Vagina (tissue), 2 donors: ENCODE data around the gene ITIH5. TPM values are rescaled to one million over a fixed set of nuclear protein-coding genes. Genes with fewer than 3 reads are reported as not detected.

Experiments
- DNase-seq, 2 donors: peaks; one replicate each; pipeline ENCODE4 v3.0.0-alpha.2; 2017; ENCODE audit errors: extremely low spot score in 2 of 2
- H3K27ac ChIP-seq: fragments of 200-600 bp; sonication (generic); one replicate; pipeline ENCODE4 v1.5.1; 2019
- H3K27me3 ChIP-seq: fragments of 200-600 bp; sonication (generic); one replicate; pipeline ENCODE4 v1.5.1; 2019
- H3K36me3 ChIP-seq, 2 donors: fragments of 200-600 bp; sonication (generic); one replicate each; pipeline ENCODE4 v1.5.1; 2017 to 2019
- H3K4me1 ChIP-seq: fragments of 200-600 bp; sonication (generic); one replicate; pipeline ENCODE4 v1.5.1; 2019
- H3K4me3 ChIP-seq, 2 donors: fragments of 200-600 bp; sonication (generic); 1 replicate in 1 of 2; 2 replicates in 1 of 2; pipeline ENCODE4 v1.5.1; 2016 to 2019
- H3K9me3 ChIP-seq: fragments of 200-600 bp; sonication (generic); one replicate; pipeline ENCODE4 v1.5.1; 2019
- POLR2A ChIP-seq, 2 donors: fragments of 450-650 bp; IDR thresholded peaks; one replicate each; pipeline ENCODE4 v1.6.1; 2017; ENCODE audit warnings: antibody characterized with exemption in 2 of 2, mild to moderate bottlenecking in 2 of 2, moderate library complexity in 2 of 2
- POLR2AphosphoS5 ChIP-seq, 2 donors: sonication (generic); formaldehyde crosslinking; IDR thresholded peaks; one replicate each; pipeline ENCODE4 v1.9.0; 2017; ENCODE audit warnings: antibody characterized with exemption in 2 of 2, mild to moderate bottlenecking in 2 of 2, low read depth in 1 of 2; ENCODE audit not compliant: insufficient read depth in 1 of 2
- intact Hi-C: fragments of 100-400 bp; cut with DNase I; formaldehyde crosslinking; loops from one replicate; pipeline ENCODE4 v1.15.1; 2023
- total RNA-seq: library from RNA; depleted of rRNA; stranded (reverse); fragments of >200 nt; gene quantifications from one replicate; pipeline ENCODE4 v1.2.3, GENCODE V29; 2016
- TF ChIP-seq, protein P1 (sequence below), 3 experiments: fragments of 450-650 bp in 2 of 3; fragments of 200-600 bp in 1 of 3; sonication (generic) in 1 of 3; IDR thresholded peaks; one replicate each; pipeline ENCODE4 v1.5.1; 2017 to 2019; ENCODE audit warnings: antibody characterized with exemption in 3 of 3, mild to moderate bottlenecking in 2 of 3, moderate library complexity in 2 of 3

The ITIH5 gene
- total RNA-seq, 1 donor from 2014 or later = 20.4 TPM

GRCh38 chr10:7533657-7534479 is 132.9 kb downstream of the ITIH5 start:
- Histone ChIP-seq H3K27ac (no peak overlapping the region), H3K4me1 (no peaks in the 10 kb centered on the region), H3K4me3 (no peak overlapping the region), H3K27me3 (no peaks in the 10 kb centered on the region), H3K9me3 (no peaks in the 10 kb centered on the region), H3K36me3 (no peaks in the 10 kb centered on the region)
- TF ChIP-seq POLR2AphosphoS5 (IDR thresholded peaks at IDR 0.05; ENCODE audit: insufficient read depth in 1 of 2, low read depth in 1 of 2) = no peak
- TF ChIP-seq, protein P1, sequence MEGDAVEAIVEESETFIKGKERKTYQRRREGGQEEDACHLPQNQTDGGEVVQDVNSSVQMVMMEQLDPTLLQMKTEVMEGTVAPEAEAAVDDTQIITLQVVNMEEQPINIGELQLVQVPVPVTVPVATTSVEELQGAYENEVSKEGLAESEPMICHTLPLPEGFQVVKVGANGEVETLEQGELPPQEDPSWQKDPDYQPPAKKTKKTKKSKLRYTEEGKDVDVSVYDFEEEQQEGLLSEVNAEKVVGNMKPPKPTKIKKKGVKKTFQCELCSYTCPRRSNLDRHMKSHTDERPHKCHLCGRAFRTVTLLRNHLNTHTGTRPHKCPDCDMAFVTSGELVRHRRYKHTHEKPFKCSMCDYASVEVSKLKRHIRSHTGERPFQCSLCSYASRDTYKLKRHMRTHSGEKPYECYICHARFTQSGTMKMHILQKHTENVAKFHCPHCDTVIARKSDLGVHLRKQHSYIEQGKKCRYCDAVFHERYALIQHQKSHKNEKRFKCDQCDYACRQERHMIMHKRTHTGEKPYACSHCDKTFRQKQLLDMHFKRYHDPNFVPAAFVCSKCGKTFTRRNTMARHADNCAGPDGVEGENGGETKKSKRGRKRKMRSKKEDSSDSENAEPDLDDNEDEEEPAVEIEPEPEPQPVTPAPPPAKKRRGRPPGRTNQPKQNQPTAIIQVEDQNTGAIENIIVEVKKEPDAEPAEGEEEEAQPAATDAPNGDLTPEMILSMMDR (IDR thresholded peaks at IDR 0.05) = no peak
- no peak for TF ChIP-seq POLR2A (IDR thresholded peaks at IDR 0.05)
- intact Hi-C loops = no loop called here
- DNase-seq = no peak

GRCh38 chr10:7532723-7533498 is 133.9 kb downstream of the ITIH5 start:
- Histone ChIP-seq H3K4me1 (no peaks in the 10 kb centered on the region), H3K9me3 (no peaks in the 10 kb centered on the region), H3K27ac (no peak overlapping the region), H3K36me3 (no peaks in the 10 kb centered on the region), H3K27me3 (no peaks in the 10 kb centered on the region), H3K4me3 (no peak overlapping the region)
- intact Hi-C loops = no loop called here
- TF ChIP-seq, protein P1 (IDR thresholded peaks at IDR 0.05) = no peak
- TF ChIP-seq POLR2A (IDR thresholded peaks at IDR 0.05) (no peak), POLR2AphosphoS5 (IDR thresholded peaks at IDR 0.05; ENCODE audit: insufficient read depth in 1 of 2, low read depth in 1 of 2) (no peak)
- DNase-seq = no peak

- intact Hi-C loops = no loop called here
- H3K9me3 ChIP-seq = no peaks in the 10 kb centered on the region
- H3K4me1 ChIP-seq = no peaks in the 10 kb centered on the region
- no peak overlapping the region for H3K4me3 ChIP-seq
- H3K36me3 ChIP-seq = no peaks in the 10 kb centered on the region
- TF ChIP-seq, protein P1 (IDR thresholded peaks at IDR 0.05) = no peak
- no peak for TF ChIP-seq POLR2A (IDR thresholded peaks at IDR 0.05)
- TF ChIP-seq POLR2AphosphoS5 (IDR thresholded peaks at IDR 0.05; ENCODE audit: insufficient read depth in 1 of 2, low read depth in 1 of 2) = no peak
- DNase-seq = no peak
- H3K27ac ChIP-seq = no peak overlapping the region
- no peaks in the 10 kb centered on the region for H3K27me3 ChIP-seq
These were observed 137.1 kb downstream of the ITIH5 start for GRCh38 chr10:7529638-7530037.

DNA sequence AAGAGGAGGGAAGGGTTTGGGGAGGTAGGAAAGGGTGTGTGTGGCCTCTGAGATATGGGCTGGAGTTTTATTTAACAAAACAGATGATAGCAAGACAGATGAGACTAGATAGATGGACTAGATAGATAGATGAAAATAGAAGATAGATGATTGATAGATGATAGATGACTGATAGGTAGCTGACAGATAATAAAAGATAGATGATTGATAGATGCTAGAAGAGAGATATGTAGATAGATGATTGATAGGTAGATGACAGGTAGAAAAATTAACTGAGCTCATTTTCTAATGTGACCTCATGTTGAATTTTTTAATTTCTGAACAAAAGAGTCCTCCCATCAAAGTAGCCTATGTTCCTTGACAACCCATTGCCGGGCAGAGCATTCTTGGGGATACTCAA is 139.3 kb downstream of the ITIH5 start:
- Histone ChIP-seq H3K27me3 (no peaks in the 10 kb centered on the region), H3K9me3 (no peaks in the 10 kb centered on the region), H3K4me3 (no peak overlapping the region), H3K4me1 (no peaks in the 10 kb centered on the region), H3K36me3 (no peaks in the 10 kb centered on the region), H3K27ac (no peak overlapping the region)
- intact Hi-C loops = no loop called here
- TF ChIP-seq POLR2AphosphoS5 (IDR thresholded peaks at IDR 0.05; ENCODE audit: insufficient read depth in 1 of 2, low read depth in 1 of 2) (no peak), POLR2A (IDR thresholded peaks at IDR 0.05) (no peak)
- TF ChIP-seq, protein P1 (IDR thresholded peaks at IDR 0.05) = no peak
- no peak for DNase-seq
